HEK293T (cell line): ENCODE data around the gene TMEM232.

Experiments
- BHLHE40 ChIP-seq: fragments of 450-650 bp; IDR thresholded peaks from 2 replicates; pipeline ENCODE4 v1.6.1; 2016; ENCODE audit warnings: mild to moderate bottlenecking, moderate library complexity, borderline replicate concordance
- FOXM1 ChIP-seq: fragments of 450-650 bp; IDR thresholded peaks from 2 replicates; pipeline ENCODE4 v1.6.1; 2017; ENCODE audit warnings: mild to moderate bottlenecking, borderline replicate concordance
- SP1 ChIP-seq: fragments of 450-650 bp; IDR thresholded peaks from 2 replicates; pipeline ENCODE4 v1.6.1; 2017
- TF ChIP-seq, protein P1 (sequence below): fragments of 450-650 bp; IDR thresholded peaks from 2 replicates; pipeline ENCODE4 v1.6.1; 2016

- TF ChIP-seq SP1 = no peak
- no peak for TF ChIP-seq FOXM1
- TF ChIP-seq, protein P1, sequence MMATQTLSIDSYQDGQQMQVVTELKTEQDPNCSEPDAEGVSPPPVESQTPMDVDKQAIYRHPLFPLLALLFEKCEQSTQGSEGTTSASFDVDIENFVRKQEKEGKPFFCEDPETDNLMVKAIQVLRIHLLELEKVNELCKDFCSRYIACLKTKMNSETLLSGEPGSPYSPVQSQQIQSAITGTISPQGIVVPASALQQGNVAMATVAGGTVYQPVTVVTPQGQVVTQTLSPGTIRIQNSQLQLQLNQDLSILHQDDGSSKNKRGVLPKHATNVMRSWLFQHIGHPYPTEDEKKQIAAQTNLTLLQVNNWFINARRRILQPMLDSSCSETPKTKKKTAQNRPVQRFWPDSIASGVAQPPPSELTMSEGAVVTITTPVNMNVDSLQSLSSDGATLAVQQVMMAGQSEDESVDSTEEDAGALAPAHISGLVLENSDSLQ = no peak
- TF ChIP-seq BHLHE40 = no peak
Observed at GRCh38 chr5:110716247-110717245, 9.9 kb downstream of the TMEM232 start.
